ENCODE results near the gene ANKS1B. TPM values are rescaled to one million over a fixed set of nuclear protein-coding genes. Genes with fewer than 3 reads are reported as not detected.
"Not testable (repeated sequence)": the region's sequence is repeated elsewhere in the genome, so short reads cannot be mapped to it uniquely, and the experiment has no call there.

Gene ANKS1B
- total and polyA plus RNA-seq, 4 experiments from 2014 or later = 0.28 to 0.55 TPM; not detected in 2

- Mint-ChIP-seq H3K9me3 (no peaks in the 10 kb centered on the region), H3K27ac (no peak overlapping the region), H3K27me3 (peaks cover 9 to 16% of the 10 kb centered on the region in 2 donors), H3K36me3 (no peaks in the 10 kb centered on the region), H3K4me3 (no peak overlapping the region), H3K4me1 (no peaks in the 10 kb centered on the region)
- ChIA-PET CTCF (ENCODE audit: partially characterized antibody) (no interaction called here), POLR2A (ENCODE audit: partially characterized antibody) (interaction anchor here (0.7 kb wide), 1 partner anchor 1309 kb away, joined by 3 read pairs; no protein-coding TSS in a partner anchor)
- Histone ChIP-seq H3K27ac (ENCODE audit: low read depth, low read length) (no peak overlapping the region), H3K27me3 (ENCODE audit: insufficient read depth, low read length) (no peaks in the 10 kb centered on the region), H3K9me3 (ENCODE audit: control insufficient read depth in 1 of 2, low read length in 2 of 2) (no peaks in the 10 kb centered on the region), H3K4me1 (ENCODE audit: insufficient read depth, low read length) (no peaks in the 10 kb centered on the region), H3K4me3 (ENCODE audit: low read length in 2 of 2) (no peak overlapping the region), H3K36me3 (ENCODE audit: insufficient read depth, low read length) (no peaks in the 10 kb centered on the region)
- no peak for DNase-seq
- intact Hi-C loops (cut with micrococcal nuclease) = no loop called here
Measured at GRCh38 chr12:98845957-98846356, 1138.8 kb downstream of the ANKS1B start.

GRCh38 chr12:98840325-98840724 lies 1144.4 kb downstream of the ANKS1B start:
- H3K27me3 Mint-ChIP-seq = peaks cover 22 to 24% of the 10 kb centered on the region in 2 donors
- H3K27ac Mint-ChIP-seq = no peak overlapping the region
- Histone ChIP-seq H3K27me3 (ENCODE audit: insufficient read depth, low read length) (no peaks in the 10 kb centered on the region), H3K9me3 (ENCODE audit: control insufficient read depth in 1 of 2, low read length in 2 of 2) (no peaks in the 10 kb centered on the region), H3K27ac (ENCODE audit: low read depth, low read length) (no peak overlapping the region), H3K4me1 (ENCODE audit: insufficient read depth, low read length) (no peaks in the 10 kb centered on the region), H3K4me3 (ENCODE audit: low read length in 2 of 2) (no peak overlapping the region), H3K36me3 (ENCODE audit: insufficient read depth, low read length) (no peaks in the 10 kb centered on the region)
- POLR2A ChIA-PET (ENCODE audit: partially characterized antibody) = no interaction called here
- DNase-seq = no peak
- CTCF ChIA-PET (ENCODE audit: partially characterized antibody) = no interaction called here
- intact Hi-C loops (cut with micrococcal nuclease) = no loop called here
- no peaks in the 10 kb centered on the region for H3K4me1 Mint-ChIP-seq
- no peak overlapping the region for H3K4me3 Mint-ChIP-seq
- no peaks in the 10 kb centered on the region for H3K9me3 Mint-ChIP-seq
- H3K36me3 Mint-ChIP-seq = no peaks in the 10 kb centered on the region

GRCh38 chr12:98838231-98838647 lies 1146.5 kb downstream of the ANKS1B start:
- H3K27ac Mint-ChIP-seq = no peak overlapping the region
- ChIA-PET CTCF (ENCODE audit: partially characterized antibody) (no interaction called here), POLR2A (ENCODE audit: partially characterized antibody) (no interaction called here)
- intact Hi-C loops (cut with micrococcal nuclease) = no loop called here
- Histone ChIP-seq H3K36me3 (ENCODE audit: insufficient read depth, low read length) (no peaks in the 10 kb centered on the region), H3K9me3 (ENCODE audit: control insufficient read depth in 1 of 2, low read length in 2 of 2) (no peaks in the 10 kb centered on the region), H3K4me1 (ENCODE audit: insufficient read depth, low read length) (no peaks in the 10 kb centered on the region), H3K27ac (ENCODE audit: low read depth, low read length) (no peak overlapping the region), H3K4me3 (ENCODE audit: low read length in 2 of 2) (no peak overlapping the region), H3K27me3 (ENCODE audit: insufficient read depth, low read length) (no peaks in the 10 kb centered on the region)
- no peaks in the 10 kb centered on the region for H3K9me3 Mint-ChIP-seq
- DNase-seq = no peak
- peaks cover 20 to 31% of the 10 kb centered on the region in 2 donors for H3K27me3 Mint-ChIP-seq
- no peak overlapping the region for H3K4me3 Mint-ChIP-seq
- no peaks in the 10 kb centered on the region for H3K36me3 Mint-ChIP-seq
- H3K4me1 Mint-ChIP-seq = no peaks in the 10 kb centered on the region

DNA sequence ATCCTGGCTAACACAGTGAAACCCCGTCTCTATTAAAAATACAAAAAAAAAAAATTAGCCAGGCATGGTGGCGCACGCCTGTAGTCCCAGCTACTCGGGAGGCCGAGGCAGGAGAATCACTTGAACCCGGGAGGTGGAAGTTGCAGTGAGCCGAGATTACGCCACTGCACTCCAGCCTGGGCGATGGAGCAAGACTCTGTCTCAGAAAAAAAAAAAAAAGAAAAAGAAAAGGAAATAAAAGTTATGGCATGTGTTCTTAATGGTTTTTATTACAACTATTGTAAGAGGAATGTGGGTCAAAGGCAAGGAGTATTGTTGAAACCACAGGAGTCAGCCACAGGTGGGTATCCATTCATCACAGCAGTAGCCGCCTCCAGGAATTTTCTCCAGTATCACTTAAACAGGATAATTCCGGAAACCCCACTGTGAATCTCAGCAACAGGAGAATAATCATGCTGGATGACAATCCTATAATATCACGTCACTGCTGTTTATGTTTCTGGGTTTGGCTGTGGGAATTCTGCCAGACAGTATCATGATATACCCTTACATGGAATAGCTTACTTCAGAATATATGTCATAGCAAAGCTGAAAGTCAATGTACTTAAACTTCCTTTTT lies 1147.5 kb downstream of the ANKS1B start:
- DNase-seq; H3K27ac Mint-ChIP-seq; H3K36me3 ChIP-seq (ENCODE audit: insufficient read depth, low read length); H3K4me1 Mint-ChIP-seq; intact Hi-C loops (cut with micrococcal nuclease); H3K4me3 Mint-ChIP-seq; POLR2A ChIA-PET (ENCODE audit: partially characterized antibody); H3K4me1 ChIP-seq (ENCODE audit: insufficient read depth, low read length); H3K27ac ChIP-seq (ENCODE audit: low read depth, low read length); H3K9me3 Mint-ChIP-seq; H3K27me3 ChIP-seq (ENCODE audit: insufficient read depth, low read length); H3K4me3 ChIP-seq (ENCODE audit: low read length in 2 of 2); CTCF ChIA-PET (ENCODE audit: partially characterized antibody); H3K36me3 Mint-ChIP-seq; H3K9me3 ChIP-seq (ENCODE audit: control insufficient read depth in 1 of 2, low read length in 2 of 2): not testable (repeated sequence)
- peaks cover 20 to 34% of the 10 kb centered on the region in 2 donors for H3K27me3 Mint-ChIP-seq

DNA sequence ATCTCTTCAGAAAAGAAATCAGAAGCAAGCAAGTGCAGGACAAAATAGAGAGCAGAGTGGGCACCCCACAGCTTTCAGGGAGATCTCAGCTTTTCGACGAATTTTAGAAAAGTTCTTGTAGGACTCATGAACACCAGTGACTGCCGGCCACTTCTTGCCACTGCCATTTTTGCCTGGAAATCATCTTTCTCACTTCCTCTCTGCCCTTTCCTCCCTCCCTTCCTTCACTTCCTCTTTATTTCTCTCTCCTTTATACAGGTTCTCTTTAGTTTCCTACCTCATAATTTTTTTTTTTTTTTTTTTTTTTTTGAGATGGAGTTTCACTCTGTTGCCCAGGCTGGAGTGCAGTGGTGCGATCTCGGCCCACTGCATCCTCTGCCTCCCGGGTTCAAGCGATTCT lies 1154.1 kb downstream of the ANKS1B start:
- peaks cover 5 to 12% of the 10 kb centered on the region in 2 donors for H3K27me3 Mint-ChIP-seq

GRCh38 chr12:98828802-98829600 lies 1155.7 kb downstream of the ANKS1B start:
- intact Hi-C loops (cut with micrococcal nuclease) = no loop called here
- no peaks in the 10 kb centered on the region for H3K36me3 ChIP-seq (ENCODE audit: insufficient read depth, low read length)
- Mint-ChIP-seq H3K27me3 (peaks cover 3 to 9% of the 10 kb centered on the region in 2 donors), H3K36me3 (no peaks in the 10 kb centered on the region), H3K9me3 (no peaks in the 10 kb centered on the region), H3K4me1 (no peaks in the 10 kb centered on the region), H3K27ac (no peak overlapping the region), H3K4me3 (no peak overlapping the region)
- H3K4me3 ChIP-seq (ENCODE audit: low read length in 2 of 2) = no peak overlapping the region
- no peak for DNase-seq
- H3K4me1 ChIP-seq (ENCODE audit: insufficient read depth, low read length) = no peaks in the 10 kb centered on the region
- H3K27ac ChIP-seq (ENCODE audit: low read depth, low read length) = no peak overlapping the region
- H3K27me3 ChIP-seq (ENCODE audit: insufficient read depth, low read length) = no peaks in the 10 kb centered on the region
- ChIA-PET POLR2A (ENCODE audit: partially characterized antibody) (no interaction called here), CTCF (ENCODE audit: partially characterized antibody) (interaction anchor here (0.8 kb wide), 1 partner anchor 10 kb away, joined by 3 read pairs; no protein-coding TSS in a partner anchor)
- no peaks in the 10 kb centered on the region for H3K9me3 ChIP-seq (ENCODE audit: control insufficient read depth in 1 of 2, low read length in 2 of 2)

More for the DNA sequence above, 1154.1 kb downstream of the ANKS1B start:
- no peak overlapping the region for H3K4me3 ChIP-seq (ENCODE audit: low read length in 2 of 2)
- no peaks in the 10 kb centered on the region for H3K27me3 ChIP-seq (ENCODE audit: insufficient read depth, low read length)
- no peak overlapping the region for H3K27ac ChIP-seq (ENCODE audit: low read depth, low read length)
- CTCF ChIA-PET (ENCODE audit: partially characterized antibody) = no interaction called here
- intact Hi-C loops (cut with micrococcal nuclease) = no loop called here
- no peak for DNase-seq
- Mint-ChIP-seq H3K4me3 (no peak overlapping the region), H3K9me3 (no peaks in the 10 kb centered on the region), H3K4me1 (no peaks in the 10 kb centered on the region), H3K27ac (no peak overlapping the region), H3K36me3 (no peaks in the 10 kb centered on the region)
- no peaks in the 10 kb centered on the region for H3K36me3 ChIP-seq (ENCODE audit: insufficient read depth, low read length)
- no peaks in the 10 kb centered on the region for H3K4me1 ChIP-seq (ENCODE audit: insufficient read depth, low read length)
- POLR2A ChIA-PET (ENCODE audit: partially characterized antibody) = no interaction called here
- no peaks in the 10 kb centered on the region for H3K9me3 ChIP-seq (ENCODE audit: control insufficient read depth in 1 of 2, low read length in 2 of 2)

DNA sequence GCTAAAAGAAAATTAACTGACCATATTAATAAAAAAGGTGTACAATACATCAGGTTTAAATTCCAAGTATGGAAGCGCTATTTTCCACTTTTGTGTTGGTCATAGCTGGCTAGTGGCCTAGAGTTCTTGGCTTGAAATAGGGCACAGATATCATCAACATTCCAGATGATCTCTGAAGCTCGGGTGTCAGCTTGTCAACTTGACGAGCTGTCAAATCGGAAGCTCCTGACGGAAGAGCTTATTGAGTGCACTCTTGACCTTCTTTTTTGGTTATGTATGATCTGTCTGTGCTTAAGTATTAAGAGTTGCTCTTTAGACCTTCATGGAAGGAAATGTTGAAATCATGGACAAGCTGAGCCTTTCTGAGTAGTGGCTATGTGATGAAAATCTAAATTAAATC lies 1161.7 kb downstream of the ANKS1B start:
- H3K27me3 ChIP-seq (ENCODE audit: insufficient read depth, low read length) = no peaks in the 10 kb centered on the region
- no peaks in the 10 kb centered on the region for H3K4me1 ChIP-seq (ENCODE audit: insufficient read depth, low read length)
- H3K9me3 Mint-ChIP-seq = no peaks in the 10 kb centered on the region
- no peak overlapping the region for H3K27ac Mint-ChIP-seq
- intact Hi-C loops (cut with micrococcal nuclease) = no loop called here
- H3K9me3 ChIP-seq (ENCODE audit: control insufficient read depth in 1 of 2, low read length in 2 of 2) = no peaks in the 10 kb centered on the region
- CTCF ChIA-PET (ENCODE audit: partially characterized antibody) = no interaction called here
- no peaks in the 10 kb centered on the region for H3K36me3 Mint-ChIP-seq
- H3K4me3 Mint-ChIP-seq = no peak overlapping the region
- H3K4me1 Mint-ChIP-seq = no peaks in the 10 kb centered on the region
- no peaks in the 10 kb centered on the region for H3K36me3 ChIP-seq (ENCODE audit: insufficient read depth, low read length)
- H3K27ac ChIP-seq (ENCODE audit: low read depth, low read length) = no peak overlapping the region
- no peak for DNase-seq
- H3K27me3 Mint-ChIP-seq = peaks cover 5 to 7% of the 10 kb centered on the region in 2 donors
- H3K4me3 ChIP-seq (ENCODE audit: low read length in 2 of 2) = no peak overlapping the region
- POLR2A ChIA-PET (ENCODE audit: partially characterized antibody) = no interaction called here

Data from CD4-positive, alpha-beta memory T cell (primary cell).